Stimulated activated CD8-positive, alpha-beta memory T cell treated with anti-CD3 and anti-CD28 coated beads, Interleukin-2, amount 100 ng/mL, for 48 hours (primary cell): ENCODE measurements around the gene DPH5.
"Not testable (repeated sequence)": the region's sequence is repeated elsewhere in the genome, so short reads cannot be mapped to it uniquely, and the experiment has no call there.

Experiments
- DNase-seq, 2 donors: peaks; one replicate each; pipeline ENCODE4 v3.0.0-alpha.2; 2020; ENCODE audit warnings: low read depth in 2 of 2

DPH5 gene

GRCh38 chr1:100989306-100990077 lies 36.1 kb downstream of the DPH5 start:
- no peak for DNase-seq

GRCh38 chr1:100988121-100988520 lies 37.5 kb downstream of the DPH5 start:
- no peak for DNase-seq

GRCh38 chr1:100982793-100983192 lies 42.8 kb downstream of the DPH5 start:
- no peak for DNase-seq

GRCh38 chr1:100979631-100980030 lies 46.0 kb downstream of the DPH5 start:
- no peak for DNase-seq

GRCh38 chr1:100976936-100977335 lies 48.6 kb downstream of the DPH5 start:
- no peak for DNase-seq

GRCh38 chr1:100972185-100972584 lies 53.4 kb downstream of the DPH5 start:
- DNase-seq = no peak

GRCh38 chr1:100971021-100971420 lies 54.6 kb downstream of the DPH5 start:
- DNase-seq = no peak

GRCh38 chr1:100969327-100969726 lies 56.3 kb downstream of the DPH5 start:
- DNase-seq = no peak

- no peak for DNase-seq
These were observed 57.0 kb downstream of the DPH5 start for GRCh38 chr1:100968621-100969020.

- no peak for DNase-seq
These were observed 65.5 kb downstream of the DPH5 start for GRCh38 chr1:100960098-100960497.

- DNase-seq = no peak
These were observed 66.0 kb downstream of the DPH5 start for GRCh38 chr1:100959502-100960060.

- no peak for DNase-seq
These were observed 70.3 kb downstream of the DPH5 start for GRCh38 chr1:100955322-100955721.

GRCh38 chr1:100953960-100954730 lies 71.4 kb downstream of the DPH5 start:
- DNase-seq = no peak

GRCh38 chr1:100952970-100953369 lies 72.6 kb downstream of the DPH5 start:
- not testable (repeated sequence) for DNase-seq

- DNase-seq = no peak
These were observed 73.4 kb downstream of the DPH5 start for GRCh38 chr1:100952104-100952745.

- DNase-seq = no peak
These were observed 74.8 kb downstream of the DPH5 start for GRCh38 chr1:100950781-100951180.

GRCh38 chr1:100950337-100950736 lies 75.2 kb downstream of the DPH5 start:
- no peak for DNase-seq

GRCh38 chr1:100949515-100950158 lies 75.9 kb downstream of the DPH5 start:
- not testable (repeated sequence) for DNase-seq

GRCh38 chr1:100948721-100949405 lies 76.7 kb downstream of the DPH5 start:
- DNase-seq = not testable (repeated sequence)

GRCh38 chr1:100947816-100948215 lies 77.8 kb downstream of the DPH5 start:
- not testable (repeated sequence) for DNase-seq

- DNase-seq = not testable (repeated sequence)
These were observed 79.5 kb downstream of the DPH5 start for GRCh38 chr1:100946064-100946463.
